ENCODE measurements around the gene ATXN10.

GRCh38 chr22:45870011-45870410 lies 198.4 kb downstream of the ATXN10 start:
- TF ChIP-seq PKNOX1 (IDR thresholded peaks at IDR 0.05): no peak
- TF ChIP-seq NFRKB (IDR thresholded peaks at IDR 0.05): no peak
- TF ChIP-seq SP1 (IDR thresholded peaks at IDR 0.05): no peak
- TF ChIP-seq SUZ12 (IDR thresholded peaks at IDR 0.05): no peak
- no peak for TF ChIP-seq ARNT (IDR thresholded peaks at IDR 0.05)
- no peak for TF ChIP-seq HDGF (IDR thresholded peaks at IDR 0.05; ENCODE audit: borderline replicate concordance)
- TF ChIP-seq BHLHE40 (IDR thresholded peaks at IDR 0.05; ENCODE audit: borderline replicate concordance): no peak
- no peak for TF ChIP-seq ELF4 (IDR thresholded peaks at IDR 0.05)
- TF ChIP-seq TARDBP (IDR thresholded peaks at IDR 0.05): no peak
- no peak for TF ChIP-seq ZNF384 (IDR thresholded peaks at IDR 0.05)
- TF ChIP-seq LEF1 (IDR thresholded peaks at IDR 0.05; ENCODE audit: borderline replicate concordance): no peak
- TF ChIP-seq FOXM1 (IDR thresholded peaks at IDR 0.05; ENCODE audit: borderline replicate concordance): no peak
- TF ChIP-seq FOXK2 (IDR thresholded peaks at IDR 0.05): no peak
- no peak for TF ChIP-seq L3MBTL2 (conservative IDR thresholded peaks at IDR 0.05)
